ENCODE measurements around the gene KPNA3. TPM values are rescaled to one million over a fixed set of nuclear protein-coding genes. Genes with fewer than 3 reads are reported as not detected.

Gene KPNA3
- total RNA-seq, 6 experiments from 2014 or later = 57.2 to 74.4 (median 65.6) TPM

- TF ChIP-seq CTCF (IDR thresholded peaks at IDR 0.05) = peak; percentile 85
- no peak overlapping the region for H3K4me3 Mint-ChIP-seq
- H3K9me3 Mint-ChIP-seq = no peaks in the 10 kb centered on the region
- H3K27ac Mint-ChIP-seq = peak overlapping the region; percentile 20
- H3K27me3 Mint-ChIP-seq (ENCODE audit: insufficient read depth) = no peaks in the 10 kb centered on the region; the same call in 1 of the 2 replicates
- DNase-seq = peak; percentile 57
- H3K36me3 Mint-ChIP-seq (ENCODE audit: low read depth) = peaks cover 27% of the 10 kb centered on the region
- H3K4me1 Mint-ChIP-seq (ENCODE audit: low read depth) = peaks cover 38% of the 10 kb centered on the region
Measured at GRCh38 chr13:49669735-49670309, 122.7 kb downstream of the KPNA3 start.

- Mint-ChIP-seq H3K4me3 (no peak overlapping the region), H3K27ac (peak overlapping the region; percentile 40; the same call in 1 of the 2 replicates), H3K4me1 (ENCODE audit: low read depth) (peaks cover 38% of the 10 kb centered on the region), H3K9me3 (no peaks in the 10 kb centered on the region), H3K27me3 (ENCODE audit: insufficient read depth) (no peaks in the 10 kb centered on the region; the same call in 1 of the 2 replicates), H3K36me3 (ENCODE audit: low read depth) (peaks cover 21% of the 10 kb centered on the region)
- no peak for TF ChIP-seq CTCF (IDR thresholded peaks at IDR 0.05)
- DNase-seq = no peak
Measured at GRCh38 chr13:49667773-49668172, 124.7 kb downstream of the KPNA3 start.

DNA sequence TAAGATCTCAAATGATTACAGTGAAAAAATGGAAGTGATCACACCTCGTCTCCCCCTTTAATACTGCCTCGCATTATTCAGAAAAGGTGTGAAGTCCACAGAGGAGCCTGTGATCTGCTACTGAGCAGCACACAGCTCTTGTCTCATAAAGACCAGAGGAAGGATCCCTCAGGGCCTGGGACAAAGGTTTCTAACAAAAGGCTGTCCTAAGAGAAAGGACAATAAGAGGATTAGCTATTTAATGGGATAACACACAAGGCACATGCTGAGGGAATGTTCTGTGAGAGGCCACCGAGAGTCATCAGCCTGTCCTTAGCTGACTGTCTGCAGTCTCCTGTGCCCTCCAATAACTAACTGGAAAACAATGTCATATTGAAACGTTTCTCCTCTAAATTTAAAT, 127.9 kb downstream of the KPNA3 start:
- H3K27me3 Mint-ChIP-seq (ENCODE audit: insufficient read depth) = no peaks in the 10 kb centered on the region; the same call in 1 of the 2 replicates
- no peak for TF ChIP-seq CTCF (IDR thresholded peaks at IDR 0.05)
- H3K27ac Mint-ChIP-seq = no peak overlapping the region; the same call in 1 of the 2 replicates
- H3K4me3 Mint-ChIP-seq = no peak overlapping the region
- no peak for DNase-seq
- H3K4me1 Mint-ChIP-seq (ENCODE audit: low read depth) = peaks cover 12% of the 10 kb centered on the region
- H3K9me3 Mint-ChIP-seq = no peaks in the 10 kb centered on the region
- H3K36me3 Mint-ChIP-seq (ENCODE audit: low read depth) = peaks cover 34% of the 10 kb centered on the region

- no peak for TF ChIP-seq CTCF (IDR thresholded peaks at IDR 0.05)
- Mint-ChIP-seq H3K9me3 (no peaks in the 10 kb centered on the region), H3K36me3 (ENCODE audit: low read depth) (peaks cover 20% of the 10 kb centered on the region), H3K27me3 (ENCODE audit: insufficient read depth) (no peaks in the 10 kb centered on the region), H3K4me3 (no peak overlapping the region), H3K4me1 (ENCODE audit: low read depth) (peaks cover 14% of the 10 kb centered on the region), H3K27ac (no peak overlapping the region)
- no peak for DNase-seq
Measured at GRCh38 chr13:49657241-49657641, 135.2 kb downstream of the KPNA3 start.

DNA sequence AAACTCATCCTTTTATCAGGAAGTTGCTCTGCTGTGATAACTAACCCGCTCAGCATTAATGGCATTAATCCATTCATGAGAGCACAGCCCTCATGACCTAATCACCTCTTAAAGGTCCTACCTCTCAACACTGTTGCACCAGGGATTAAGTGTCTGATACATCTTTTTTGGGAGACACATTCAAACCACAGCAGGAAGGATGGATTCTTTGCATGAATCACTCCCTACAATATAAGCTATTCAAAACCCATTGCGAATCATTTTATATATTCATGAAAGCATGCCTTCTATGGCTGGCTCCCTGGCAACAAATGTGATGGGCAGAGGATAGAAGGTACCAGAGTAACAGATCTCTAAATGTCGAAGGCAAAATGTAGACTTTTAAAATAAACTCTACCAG, 136.6 kb downstream of the KPNA3 start:
- no peak for TF ChIP-seq CTCF (IDR thresholded peaks at IDR 0.05)
- Mint-ChIP-seq H3K27ac (peak overlapping the region; percentile 59), H3K36me3 (ENCODE audit: low read depth) (peaks cover 11% of the 10 kb centered on the region; the same call in 1 of the 2 replicates), H3K4me1 (ENCODE audit: low read depth) (peaks cover 14% of the 10 kb centered on the region), H3K4me3 (no peak overlapping the region), H3K27me3 (ENCODE audit: insufficient read depth) (no peaks in the 10 kb centered on the region; the same call in 1 of the 2 replicates), H3K9me3 (no peaks in the 10 kb centered on the region)
- peak; percentile 53 for DNase-seq
